NK-92 treated with Interleukin-12 subunit alpha and Interleukin-12 subunit beta, amount 100 ng/mL, for 24 hours (cell line): ENCODE results near the gene ADAM12.
"Not testable (repeated sequence)": the region's sequence is repeated elsewhere in the genome, so short reads cannot be mapped to it uniquely, and the experiment has no call there.

ENCODE experiments used
- DNase-seq: peaks from one replicate; lab custom pipeline; 2025; lab: John Stamatoyannopoulos, UW

Gene ADAM12

GRCh38 chr10:126262233-126262838, 125.9 kb downstream of the ADAM12 start:
- no peak for DNase-seq

GRCh38 chr10:126259760-126260479, 128.4 kb downstream of the ADAM12 start:
- DNase-seq, result no peak

DNA sequence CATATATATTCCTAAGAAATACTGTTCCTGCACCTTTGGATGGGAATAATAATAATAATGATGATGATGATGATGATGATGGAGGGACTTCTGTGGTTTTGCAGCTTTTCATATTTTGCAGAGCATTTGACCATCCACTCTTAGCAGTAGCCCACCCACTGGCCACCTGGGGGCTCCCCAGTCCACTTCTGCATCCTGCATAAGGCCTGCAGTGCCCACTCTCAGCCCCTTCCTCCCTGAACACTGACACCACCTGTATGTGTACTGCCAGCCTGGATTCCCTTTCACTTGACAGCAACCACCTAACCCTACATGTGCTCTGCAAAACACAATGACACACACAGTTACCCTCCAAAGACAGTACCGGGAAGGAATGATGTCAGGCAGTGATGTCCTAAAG, 131.4 kb downstream of the ADAM12 start:
- DNase-seq, result no peak

GRCh38 chr10:126255313-126255712, 133.0 kb downstream of the ADAM12 start:
- DNase-seq, result no peak

- DNase-seq, result no peak
Observed at GRCh38 chr10:126253611-126253998, 134.7 kb downstream of the ADAM12 start.

DNA sequence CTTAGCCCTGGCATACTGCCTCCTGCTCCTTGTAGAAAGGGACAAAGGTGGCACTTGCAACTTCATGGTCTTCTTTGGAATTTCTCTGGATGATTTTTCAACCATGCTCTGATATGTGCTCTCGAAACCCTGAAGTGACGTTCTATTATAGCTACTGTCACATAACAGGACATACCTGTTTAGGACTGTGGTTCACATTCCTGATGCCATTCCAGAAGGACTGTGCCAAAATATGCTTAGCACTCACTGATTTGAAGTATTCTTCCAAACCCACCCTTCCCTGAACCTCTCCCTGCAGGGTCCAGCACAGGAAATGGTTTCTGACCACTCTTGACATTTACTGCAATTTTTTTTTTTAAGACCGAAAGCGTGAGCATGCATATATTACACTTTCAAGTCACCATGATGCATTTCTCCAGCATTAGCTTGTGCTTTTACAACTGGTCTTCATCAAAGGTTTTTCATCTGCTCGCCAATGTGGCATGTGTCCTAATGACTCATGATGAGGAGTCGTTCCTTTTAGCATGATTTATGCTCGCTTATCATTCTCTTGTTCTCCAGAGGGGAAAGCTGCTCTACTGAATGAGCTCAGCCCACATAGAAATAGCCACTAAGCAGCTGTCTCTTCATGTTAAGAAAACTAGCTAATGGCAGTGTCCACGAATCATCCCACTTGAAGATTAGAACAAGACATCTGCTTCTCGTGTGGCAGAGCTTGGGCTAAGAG, 135.2 kb downstream of the ADAM12 start:
- no peak for DNase-seq

- no peak for DNase-seq
Observed at GRCh38 chr10:126251778-126252407, 136.4 kb downstream of the ADAM12 start.

GRCh38 chr10:126250527-126251310, 137.6 kb downstream of the ADAM12 start:
- no peak for DNase-seq

GRCh38 chr10:126250045-126250444, 138.2 kb downstream of the ADAM12 start:
- DNase-seq, result no peak

DNA sequence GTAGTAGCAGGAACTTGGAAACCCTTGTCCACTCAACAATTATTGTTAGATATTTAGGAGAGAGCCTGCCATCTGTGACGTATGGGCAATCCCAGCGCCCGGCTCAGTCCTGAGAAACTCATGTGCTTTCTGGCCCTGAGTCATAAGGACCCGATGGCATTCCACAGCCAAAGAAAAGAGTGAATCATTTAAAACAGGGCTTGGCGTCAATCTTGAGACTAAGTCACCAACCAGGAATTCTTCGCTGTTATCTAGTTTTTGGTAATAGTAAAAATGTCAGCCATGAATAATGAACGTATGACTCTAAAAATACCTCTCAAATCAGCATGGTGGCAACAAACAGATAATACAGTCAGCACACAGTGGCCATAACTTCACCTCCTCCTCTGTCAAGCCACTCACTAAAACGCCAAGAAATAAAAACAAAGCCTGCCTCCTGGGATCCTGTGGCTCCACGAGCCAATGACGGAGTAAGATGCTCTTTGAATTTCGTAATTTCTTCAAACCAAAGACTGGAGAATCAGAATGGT, 140.8 kb downstream of the ADAM12 start:
- DNase-seq, result no peak

GRCh38 chr10:126246396-126246795, 141.9 kb downstream of the ADAM12 start:
- not testable (repeated sequence) for DNase-seq

- no peak for DNase-seq
Observed at GRCh38 chr10:126245501-126245900, 142.8 kb downstream of the ADAM12 start.

GRCh38 chr10:126243971-126244370, 144.3 kb downstream of the ADAM12 start:
- DNase-seq, result no peak

GRCh38 chr10:126243306-126243705, 145.0 kb downstream of the ADAM12 start:
- DNase-seq, result no peak

DNA sequence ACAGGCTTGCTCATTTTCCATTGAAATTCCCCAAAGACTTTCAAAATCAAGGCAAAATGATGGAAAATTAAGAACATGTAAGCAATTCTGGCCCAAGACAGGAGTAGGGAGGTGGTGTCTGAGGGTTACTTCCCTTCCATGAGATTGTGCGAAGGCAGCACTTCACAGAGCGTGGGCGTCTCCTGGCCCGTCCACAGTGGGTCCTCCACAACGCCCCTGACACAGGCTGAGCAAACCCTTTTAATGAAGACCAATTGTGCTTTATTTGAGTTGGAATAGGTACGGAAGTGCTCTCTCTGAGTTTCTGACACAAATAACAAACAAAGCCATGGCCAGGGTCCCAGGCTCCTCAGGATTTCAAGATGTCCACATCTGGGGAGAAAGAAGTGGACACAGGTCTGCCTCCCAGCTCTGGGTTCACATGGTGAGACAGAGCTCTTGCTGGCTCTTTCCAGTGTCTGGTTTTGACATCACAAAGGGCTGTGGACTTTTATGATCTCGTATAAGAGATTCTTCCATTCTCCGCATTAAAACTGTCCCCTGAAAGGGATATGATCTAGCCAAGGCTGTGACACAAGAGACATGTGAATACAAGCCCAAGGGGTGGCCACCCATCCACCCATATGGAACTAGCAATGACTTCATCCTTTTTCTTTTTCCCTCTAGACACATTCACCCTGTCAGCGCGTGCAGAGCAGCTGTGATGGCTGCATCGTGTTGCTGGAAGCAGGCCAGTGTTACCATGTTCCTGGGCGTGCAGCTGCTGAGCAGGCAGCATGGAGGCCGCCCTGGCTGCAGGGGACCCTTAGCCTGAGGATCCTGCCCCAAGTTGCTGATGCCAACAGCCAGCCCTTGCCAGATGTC, 145.6 kb downstream of the ADAM12 start:
- DNase-seq, result no peak

DNA sequence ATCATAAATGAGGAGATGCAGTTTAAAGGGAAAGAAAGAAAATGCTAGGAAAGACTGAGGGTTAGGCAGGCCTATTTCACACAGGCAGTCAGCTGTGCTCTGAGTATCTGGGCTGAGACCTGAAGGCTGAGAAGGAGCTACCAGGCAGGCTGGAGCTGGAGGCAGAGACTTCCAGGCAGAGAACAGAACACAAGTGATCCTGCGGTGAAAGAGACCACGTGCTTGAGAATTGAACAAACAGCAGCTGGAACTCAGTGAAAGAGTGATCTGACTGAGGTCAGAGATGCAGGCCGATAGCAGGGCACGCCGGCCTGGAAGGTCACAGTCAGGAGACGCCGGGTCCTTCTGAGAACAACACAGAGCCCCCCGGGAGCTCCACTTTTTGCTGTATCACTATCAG, 147.8 kb downstream of the ADAM12 start:
- no peak for DNase-seq

GRCh38 chr10:126239844-126240243, 148.4 kb downstream of the ADAM12 start:
- no peak for DNase-seq

DNA sequence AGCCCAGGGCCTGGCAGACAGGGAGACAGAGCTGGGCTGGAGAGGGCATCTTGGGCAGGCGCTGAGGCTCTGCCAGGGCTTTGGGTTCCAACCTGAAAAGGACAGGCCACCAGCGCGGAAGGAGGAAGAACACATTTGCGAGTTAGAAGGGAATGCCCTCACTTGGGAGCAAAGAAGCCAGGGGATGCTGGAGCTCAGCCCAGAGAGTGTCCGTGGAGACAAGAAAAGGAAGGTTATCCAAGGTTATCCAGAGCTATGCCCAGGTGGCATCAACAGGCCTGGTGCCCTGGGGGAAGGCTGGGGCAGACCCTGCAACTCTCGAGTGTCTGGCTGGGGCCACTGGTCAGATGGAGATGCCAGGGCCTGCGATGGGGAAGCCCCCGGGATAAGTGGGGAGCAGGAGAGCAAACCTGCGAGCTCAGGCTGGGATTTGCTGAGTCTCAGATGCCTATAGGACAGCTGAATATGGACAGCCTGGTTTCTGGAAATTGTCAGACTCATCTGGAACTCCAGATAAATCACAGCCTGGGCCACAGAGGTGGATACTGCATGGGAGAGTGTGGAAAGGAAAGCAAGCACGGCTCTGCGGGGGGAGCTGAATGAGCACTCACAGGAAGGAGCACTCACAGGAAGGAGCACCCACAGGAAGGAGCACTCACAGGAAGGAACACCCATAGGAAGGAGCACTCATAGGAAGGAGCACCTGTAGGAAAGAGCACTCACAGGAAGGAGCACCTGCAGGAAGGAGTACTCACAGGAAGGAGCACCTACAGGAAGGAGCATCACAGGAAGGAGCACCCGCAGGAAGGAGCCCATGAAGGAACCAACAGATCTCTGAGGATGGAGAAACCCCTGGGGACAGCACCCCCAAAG, 152.1 kb downstream of the ADAM12 start:
- DNase-seq, result no peak

DNA sequence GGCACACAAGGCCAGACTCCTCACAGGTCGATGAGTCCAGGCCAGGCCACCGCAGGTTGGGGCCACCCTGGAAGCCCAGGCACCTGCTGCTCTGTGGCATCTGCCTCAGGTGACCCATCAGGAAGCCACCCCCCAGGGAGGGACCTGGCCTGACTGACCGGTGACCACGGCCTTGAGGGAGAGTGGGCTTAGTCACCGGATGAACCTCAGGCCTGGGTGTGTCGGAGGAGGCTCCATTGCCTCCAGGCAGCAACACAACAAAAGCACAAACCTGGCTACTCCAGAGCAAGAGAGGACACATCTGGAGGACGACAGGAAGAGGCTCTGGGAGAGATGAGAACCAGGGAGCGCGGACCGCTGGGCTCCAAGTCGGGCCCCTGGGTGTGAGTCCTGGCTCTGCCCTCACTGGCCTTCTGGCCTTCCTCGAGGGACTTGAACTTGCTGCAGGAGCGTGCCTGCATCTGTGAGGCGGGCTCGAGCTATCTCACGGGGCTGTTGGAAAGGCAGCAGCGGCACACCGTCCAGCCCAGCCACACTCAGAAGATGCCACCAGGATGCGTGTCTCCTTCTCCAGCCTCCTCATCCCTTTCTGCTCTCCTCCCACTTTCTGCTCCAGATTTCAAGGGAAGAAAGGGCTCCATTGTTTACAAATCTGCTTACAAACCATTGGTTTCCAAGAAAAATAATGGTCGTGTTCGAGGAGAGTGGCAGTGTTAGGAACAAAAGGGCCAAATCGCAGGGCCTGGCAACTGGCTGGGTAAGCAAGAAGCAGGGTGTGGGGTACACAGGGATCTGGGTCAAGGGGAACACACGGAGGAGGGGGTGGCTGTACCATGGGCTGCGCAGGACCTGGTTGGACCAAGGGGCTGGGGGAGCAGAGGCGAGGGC, 152.9 kb downstream of the ADAM12 start:
- DNase-seq, result no peak
